ENCODE data around the gene FARP2. TPM values are rescaled to one million over a fixed set of nuclear protein-coding genes. Genes with fewer than 3 reads are reported as not detected.

Gene FARP2
- total RNA-seq, 1 donor from 2014 or later: 31.8 TPM

- H3K36me3 ChIP-seq (ENCODE audit: control insufficient read depth, insufficient read depth, low read length): peaks cover 2% of the 10 kb centered on the region
These were observed 141.1 kb downstream of the FARP2 start for GRCh38 chr2:241496904-241497877.

GRCh38 chr2:241498115-241499070 is 142.3 kb downstream of the FARP2 start:
- TF ChIP-seq CTCF (IDR thresholded peaks at IDR 0.05; ENCODE audit: insufficient read depth, low read length, poor library complexity, severe bottlenecking): no peak
- peaks cover 2% of the 10 kb centered on the region for H3K36me3 ChIP-seq (ENCODE audit: control insufficient read depth, insufficient read depth, low read length)
- no peak for DNase-seq (ENCODE audit: low read depth)
- H3K4me3 ChIP-seq (ENCODE audit: low read depth, low read length): no peak overlapping the region
- H3K27me3 ChIP-seq (ENCODE audit: control insufficient read depth, insufficient read depth, low read length): no peaks in the 10 kb centered on the region

More at GRCh38 chr2:241496904-241497877, 141.1 kb downstream of the FARP2 start:
- DNase-seq (ENCODE audit: low read depth): no peak
- no peaks in the 10 kb centered on the region for H3K27me3 ChIP-seq (ENCODE audit: control insufficient read depth, insufficient read depth, low read length)
- H3K4me3 ChIP-seq (ENCODE audit: low read depth, low read length): no peak overlapping the region
- TF ChIP-seq CTCF (IDR thresholded peaks at IDR 0.05; ENCODE audit: insufficient read depth, low read length, poor library complexity, severe bottlenecking): no peak

- no peak for DNase-seq (ENCODE audit: low read depth)
- no peak for TF ChIP-seq CTCF (IDR thresholded peaks at IDR 0.05; ENCODE audit: insufficient read depth, low read length, poor library complexity, severe bottlenecking)
- no peak overlapping the region for H3K4me3 ChIP-seq (ENCODE audit: low read depth, low read length)
- H3K27me3 ChIP-seq (ENCODE audit: control insufficient read depth, insufficient read depth, low read length): no peaks in the 10 kb centered on the region
- peaks cover 4% of the 10 kb centered on the region for H3K36me3 ChIP-seq (ENCODE audit: control insufficient read depth, insufficient read depth, low read length)
These were observed 143.3 kb downstream of the FARP2 start for GRCh38 chr2:241499146-241499965.

- no peaks in the 10 kb centered on the region for H3K27me3 ChIP-seq (ENCODE audit: control insufficient read depth, insufficient read depth, low read length)
- DNase-seq (ENCODE audit: low read depth): no peak
- no peak overlapping the region for H3K4me3 ChIP-seq (ENCODE audit: low read depth, low read length)
- peaks cover 4% of the 10 kb centered on the region for H3K36me3 ChIP-seq (ENCODE audit: control insufficient read depth, insufficient read depth, low read length)
- no peak for TF ChIP-seq CTCF (IDR thresholded peaks at IDR 0.05; ENCODE audit: insufficient read depth, low read length, poor library complexity, severe bottlenecking)
These were observed 143.9 kb downstream of the FARP2 start for GRCh38 chr2:241500016-241500415.

GRCh38 chr2:241500431-241500975 is 144.4 kb downstream of the FARP2 start:
- H3K4me3 ChIP-seq (ENCODE audit: low read depth, low read length): no peak overlapping the region
- H3K27me3 ChIP-seq (ENCODE audit: control insufficient read depth, insufficient read depth, low read length): no peaks in the 10 kb centered on the region
- no peak for TF ChIP-seq CTCF (IDR thresholded peaks at IDR 0.05; ENCODE audit: insufficient read depth, low read length, poor library complexity, severe bottlenecking)
- peaks cover 4% of the 10 kb centered on the region for H3K36me3 ChIP-seq (ENCODE audit: control insufficient read depth, insufficient read depth, low read length)
- DNase-seq (ENCODE audit: low read depth): no peak

All from kidney epithelial cell (primary cell).